HG02610 (cell line): Measurements from ENCODE around the gene TUBGCP3.
"Not testable (repeated sequence)": the region's sequence is repeated elsewhere in the genome, so short reads cannot be mapped to it uniquely, and the experiment has no call there.

Source experiments
- ATAC-seq: cut with Tn5 transposase; IDR thresholded peaks from one replicate; pipeline ENCODE4 v1.9.1; 2021; ENCODE audit warnings: mild to moderate bottlenecking, moderate library complexity; ENCODE audit not compliant: unreplicated experiment

The TUBGCP3 gene, protein sequence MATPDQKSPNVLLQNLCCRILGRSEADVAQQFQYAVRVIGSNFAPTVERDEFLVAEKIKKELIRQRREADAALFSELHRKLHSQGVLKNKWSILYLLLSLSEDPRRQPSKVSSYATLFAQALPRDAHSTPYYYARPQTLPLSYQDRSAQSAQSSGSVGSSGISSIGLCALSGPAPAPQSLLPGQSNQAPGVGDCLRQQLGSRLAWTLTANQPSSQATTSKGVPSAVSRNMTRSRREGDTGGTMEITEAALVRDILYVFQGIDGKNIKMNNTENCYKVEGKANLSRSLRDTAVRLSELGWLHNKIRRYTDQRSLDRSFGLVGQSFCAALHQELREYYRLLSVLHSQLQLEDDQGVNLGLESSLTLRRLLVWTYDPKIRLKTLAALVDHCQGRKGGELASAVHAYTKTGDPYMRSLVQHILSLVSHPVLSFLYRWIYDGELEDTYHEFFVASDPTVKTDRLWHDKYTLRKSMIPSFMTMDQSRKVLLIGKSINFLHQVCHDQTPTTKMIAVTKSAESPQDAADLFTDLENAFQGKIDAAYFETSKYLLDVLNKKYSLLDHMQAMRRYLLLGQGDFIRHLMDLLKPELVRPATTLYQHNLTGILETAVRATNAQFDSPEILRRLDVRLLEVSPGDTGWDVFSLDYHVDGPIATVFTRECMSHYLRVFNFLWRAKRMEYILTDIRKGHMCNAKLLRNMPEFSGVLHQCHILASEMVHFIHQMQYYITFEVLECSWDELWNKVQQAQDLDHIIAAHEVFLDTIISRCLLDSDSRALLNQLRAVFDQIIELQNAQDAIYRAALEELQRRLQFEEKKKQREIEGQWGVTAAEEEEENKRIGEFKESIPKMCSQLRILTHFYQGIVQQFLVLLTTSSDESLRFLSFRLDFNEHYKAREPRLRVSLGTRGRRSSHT

DNA sequence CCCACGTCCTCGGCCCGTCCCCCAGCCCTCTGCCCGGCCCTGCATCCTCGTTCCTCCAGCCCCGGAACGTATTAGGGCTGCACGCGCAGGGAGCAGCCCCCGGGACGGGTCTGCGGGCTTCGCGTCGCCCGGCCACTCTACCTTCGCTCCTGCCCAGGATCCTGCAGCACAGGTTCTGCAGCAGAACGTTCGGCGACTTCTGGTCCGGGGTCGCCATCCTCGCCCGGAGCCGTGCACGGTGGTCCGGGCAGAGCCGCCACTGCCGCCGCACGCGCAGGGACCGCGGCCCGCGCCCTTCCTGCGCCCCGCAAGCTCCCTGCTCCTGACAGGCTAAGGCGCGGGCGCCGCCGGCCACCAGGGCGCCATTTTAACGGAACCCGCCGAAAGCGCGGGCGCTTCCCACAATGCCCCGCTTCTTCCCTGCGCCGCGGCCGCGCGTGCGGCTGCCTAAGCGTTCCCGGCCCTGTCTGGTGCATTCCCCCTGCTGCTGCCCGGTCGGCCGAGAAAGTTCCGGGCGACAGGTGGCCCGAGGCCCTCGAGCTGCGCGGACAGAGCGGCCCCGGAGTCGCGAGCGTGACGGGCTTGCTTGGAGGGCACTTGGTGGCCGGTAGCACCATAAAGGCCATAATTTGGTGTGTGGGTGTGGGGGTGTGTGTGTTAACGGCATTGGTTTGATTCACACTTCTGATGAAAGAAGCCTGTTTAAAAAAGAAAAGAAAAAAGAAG lies at the start of gene TUBGCP3:
TUBGCP3 (minus strand) TSS at position 390 of the 726 bp plus-strand sequence; CDS start at position 217, 173 bp downstream.
- ATAC-seq, result peak; percentile 76

DNA sequence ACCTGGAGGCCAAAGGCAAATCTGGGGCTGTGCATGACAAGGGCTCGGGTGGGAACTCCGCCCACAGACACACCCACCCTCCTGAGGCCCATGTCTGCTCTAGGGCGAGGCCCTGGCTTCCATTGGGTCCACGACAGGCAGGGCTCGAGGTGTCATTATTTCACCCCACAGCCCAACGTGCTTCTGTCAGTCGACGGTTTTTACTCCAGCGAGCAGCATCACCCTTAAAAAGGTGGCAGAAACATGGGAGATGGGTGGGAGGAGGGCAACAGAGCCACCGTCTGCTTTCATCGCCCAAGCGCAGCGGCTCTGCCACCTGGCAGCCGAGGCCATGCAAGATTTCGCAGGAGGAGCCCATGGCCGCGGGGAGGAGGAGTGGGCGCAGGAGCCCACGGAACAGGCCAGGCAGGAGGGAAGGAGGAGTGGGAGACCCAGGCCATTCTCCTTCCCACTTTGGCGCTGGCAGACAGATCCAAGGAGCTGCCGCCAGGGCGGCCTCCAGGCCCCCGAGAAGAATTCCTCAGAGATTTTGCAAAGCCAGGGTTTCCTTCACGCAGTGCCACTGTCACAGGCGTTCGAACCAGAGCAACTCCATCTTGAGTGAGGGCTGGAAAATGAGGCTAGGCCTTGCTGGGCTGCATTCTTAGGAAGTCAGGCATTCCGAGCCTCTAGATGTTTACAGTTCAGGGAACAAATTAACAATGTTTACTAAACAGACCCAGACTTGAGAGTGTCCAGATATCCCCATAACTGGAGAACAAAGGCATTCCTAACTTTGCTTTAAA lies 49.3 kb upstream of the TUBGCP3 start:
- no peak for ATAC-seq

DNA sequence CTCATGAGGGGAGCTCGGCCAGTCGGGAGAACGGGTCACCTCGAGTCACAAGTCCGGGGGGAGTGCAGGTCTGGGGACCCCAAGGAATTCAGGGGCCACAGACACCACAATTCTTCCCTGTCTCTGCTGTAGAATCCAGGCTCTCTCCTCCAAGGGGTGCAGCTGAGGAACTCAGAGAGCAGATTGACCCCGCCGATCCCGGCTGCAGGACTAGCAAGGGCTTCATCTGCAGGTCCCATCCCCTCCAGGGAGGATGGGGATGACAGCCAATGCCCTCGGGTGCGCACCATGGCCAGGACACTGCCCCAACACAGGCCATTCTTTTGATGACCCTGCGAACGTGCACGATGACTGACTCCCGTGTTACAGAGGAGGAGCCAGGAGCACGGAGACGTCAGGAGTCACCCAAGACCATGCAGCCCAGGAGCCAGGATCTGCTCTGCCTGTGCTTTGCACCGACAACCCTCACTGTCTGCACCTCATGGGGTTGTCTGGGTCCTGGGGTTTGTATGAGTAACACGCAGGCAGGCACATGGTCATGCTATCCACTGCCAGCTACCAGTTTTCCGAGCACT lies 48.5 kb upstream of the TUBGCP3 start:
- ATAC-seq, result no peak

DNA sequence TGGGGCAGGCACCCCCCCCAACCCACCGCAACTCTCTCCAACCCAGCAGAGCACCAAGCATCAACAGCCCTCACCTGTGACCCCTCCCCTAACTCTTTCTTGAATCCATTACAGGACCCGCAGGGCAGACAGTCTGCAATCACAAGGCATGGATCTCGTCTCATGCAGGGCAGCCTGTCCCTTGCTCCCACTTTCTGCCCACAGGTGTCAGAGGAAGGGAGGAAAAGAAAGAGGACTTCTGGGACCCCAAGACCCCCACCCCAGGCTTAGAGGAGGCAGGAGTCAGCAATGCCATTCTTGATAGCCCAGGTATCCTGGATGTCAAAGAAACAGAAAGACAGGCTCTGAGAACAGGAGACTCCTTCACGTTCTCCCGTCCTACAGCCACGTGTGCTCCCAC lies 47.4 kb upstream of the TUBGCP3 start:
- no peak for ATAC-seq

DNA sequence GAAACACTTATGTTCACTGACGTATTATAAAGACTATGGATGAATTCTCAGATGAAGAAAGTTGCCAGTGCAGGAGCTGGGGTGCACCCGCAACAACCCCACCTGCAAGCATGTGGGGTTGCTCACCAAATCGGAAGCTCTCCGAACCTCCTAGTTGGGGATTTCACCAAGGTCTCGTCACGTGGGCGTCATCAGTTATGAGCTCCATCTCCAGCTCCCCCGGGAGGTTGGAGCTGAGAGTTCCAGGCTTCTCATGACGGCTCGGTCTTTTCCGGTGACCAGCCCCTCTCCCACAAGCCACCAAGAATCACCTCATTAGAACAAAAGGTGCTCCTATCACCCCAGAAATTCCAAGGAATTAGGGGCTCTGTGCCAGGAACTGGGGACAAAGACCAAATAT lies 46.1 kb upstream of the TUBGCP3 start:
- ATAC-seq, result no peak

DNA sequence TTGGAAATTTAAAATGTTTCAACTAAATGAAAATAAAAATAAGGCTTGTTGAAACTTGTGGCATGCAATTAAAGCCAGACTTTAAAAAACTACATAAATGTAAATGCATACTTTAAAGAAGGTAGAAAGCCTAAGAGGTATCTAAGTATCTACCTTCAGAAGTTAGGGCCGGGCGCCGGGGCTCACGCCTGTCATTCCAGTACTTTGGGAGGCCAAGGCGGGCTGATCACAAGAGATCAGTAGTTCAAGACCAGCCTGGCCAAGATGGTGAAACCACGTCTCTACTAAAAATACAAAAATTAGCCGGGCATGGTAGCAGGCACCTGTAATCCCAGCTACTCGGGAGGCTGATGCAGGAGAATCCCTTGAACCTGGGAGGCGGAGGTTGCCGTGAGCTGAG lies 42.3 kb upstream of the TUBGCP3 start:
- ATAC-seq, result not testable (repeated sequence)

DNA sequence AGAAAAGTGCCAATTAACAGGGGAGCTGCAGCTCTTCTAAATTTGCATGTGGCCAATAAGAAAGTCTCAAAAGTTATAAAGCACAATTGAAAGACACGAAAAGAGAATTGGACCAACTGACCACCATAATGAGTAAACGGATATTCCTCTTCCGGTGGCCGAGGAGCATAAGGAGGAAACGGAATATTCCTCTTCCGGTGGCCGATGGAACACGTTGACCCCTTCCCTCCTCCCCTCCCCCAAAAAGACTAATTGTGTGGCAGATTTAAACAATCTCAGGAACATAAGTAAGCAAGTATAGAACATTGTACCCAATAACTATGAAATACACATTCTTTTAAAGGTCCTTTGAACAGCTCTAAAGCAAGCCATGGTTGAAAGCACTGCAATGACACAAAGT lies 41.2 kb upstream of the TUBGCP3 start:
- no peak for ATAC-seq

DNA sequence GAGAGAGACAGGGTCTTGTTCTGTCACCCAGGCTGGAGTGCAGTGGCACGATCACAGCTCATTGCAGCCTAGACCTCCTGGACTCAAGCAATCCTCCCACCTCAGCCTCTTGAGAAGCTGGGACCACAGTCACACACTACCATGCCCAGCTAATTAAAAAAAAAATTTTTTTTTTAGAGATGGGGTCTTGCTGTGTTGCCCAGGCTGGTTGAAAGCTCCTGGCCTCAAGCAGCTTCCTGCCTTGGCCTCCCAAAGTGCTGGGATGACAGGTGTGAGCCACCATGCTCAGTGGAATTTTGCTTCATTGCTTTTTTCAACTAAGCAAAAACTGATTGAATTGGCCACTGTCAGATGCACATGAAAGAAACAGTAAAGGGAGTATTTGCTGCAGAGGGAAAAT lies 39.7 kb upstream of the TUBGCP3 start:
- ATAC-seq, result not testable (repeated sequence)

DNA sequence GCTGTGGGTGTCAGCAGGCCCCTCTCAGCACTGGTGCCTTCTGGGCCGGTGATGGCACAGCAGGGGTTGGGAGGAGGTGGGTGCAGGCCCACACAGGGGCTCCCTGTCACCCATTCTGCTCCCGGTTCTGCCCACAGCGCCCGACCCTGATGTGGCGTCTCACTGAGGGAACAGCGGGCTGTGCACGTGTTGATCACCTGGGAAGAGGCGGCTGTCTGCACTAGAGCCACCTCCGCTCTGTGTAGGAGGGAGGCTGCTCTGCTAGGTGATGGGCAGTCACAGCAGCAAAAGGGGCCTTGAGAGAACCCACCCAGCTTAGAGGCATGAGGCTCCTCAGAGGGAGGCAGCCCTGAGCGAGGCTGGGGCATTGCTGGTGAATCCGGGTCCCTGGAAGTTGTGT lies 39.2 kb upstream of the TUBGCP3 start:
- no peak for ATAC-seq

DNA sequence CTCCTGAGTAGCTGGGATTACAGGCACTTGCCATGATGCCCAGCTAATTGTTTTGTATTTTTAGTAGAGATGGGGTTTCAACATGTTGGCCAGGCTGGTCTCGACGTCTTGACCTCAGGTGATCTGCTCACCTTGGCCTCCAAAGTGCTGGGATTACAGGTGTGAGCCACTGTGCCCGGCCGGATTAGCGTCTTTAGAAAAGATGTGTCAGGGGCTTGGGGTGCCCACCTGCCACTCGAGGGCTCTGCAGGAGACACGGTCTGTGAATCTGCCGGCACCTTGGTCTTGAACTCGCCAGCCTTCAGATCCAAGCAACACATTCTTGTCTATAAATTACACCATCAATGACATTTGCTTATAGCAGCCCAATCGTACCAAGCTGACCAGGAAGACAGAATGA lies 38.8 kb upstream of the TUBGCP3 start:
- ATAC-seq, result no peak

DNA sequence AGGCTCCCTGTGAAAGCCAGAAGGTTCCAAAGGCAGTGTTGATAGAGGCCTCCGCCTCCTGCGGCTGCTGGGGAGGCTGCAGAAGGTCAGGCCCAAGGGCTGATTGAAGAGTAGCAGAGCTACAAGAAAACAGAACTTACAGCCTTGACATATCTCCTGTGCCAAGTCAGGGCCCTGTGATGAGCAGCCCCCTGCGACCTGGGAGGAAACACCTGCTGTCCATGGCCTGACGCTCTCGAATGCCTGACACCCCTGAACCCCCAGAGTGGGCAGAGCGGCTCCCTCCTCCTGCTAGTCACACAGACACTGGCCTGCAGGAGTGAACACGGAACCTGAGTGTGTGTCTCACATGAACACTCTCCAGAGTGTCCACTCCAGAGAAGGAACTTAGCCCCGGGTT lies 38.2 kb upstream of the TUBGCP3 start:
- ATAC-seq, result no peak

DNA sequence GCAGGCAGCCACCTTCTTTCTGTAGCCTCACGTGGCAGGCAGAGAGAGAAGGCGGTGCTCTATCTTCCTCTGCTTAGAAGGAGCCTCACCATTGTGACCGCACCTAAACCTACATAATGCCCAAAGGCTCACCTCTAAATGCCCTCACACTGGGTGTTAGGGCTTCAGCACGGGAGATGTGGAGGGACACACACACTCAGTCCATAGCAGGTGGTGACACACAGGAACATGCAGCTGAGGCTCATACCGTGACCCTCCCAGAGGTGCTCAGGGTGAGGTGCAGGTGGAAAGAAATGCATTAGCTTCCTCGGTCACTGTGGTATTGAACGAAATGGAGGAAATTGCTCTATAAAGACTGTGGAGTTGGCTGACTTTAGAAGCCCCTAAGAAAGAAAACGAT lies 37.7 kb upstream of the TUBGCP3 start:
- no peak for ATAC-seq

DNA sequence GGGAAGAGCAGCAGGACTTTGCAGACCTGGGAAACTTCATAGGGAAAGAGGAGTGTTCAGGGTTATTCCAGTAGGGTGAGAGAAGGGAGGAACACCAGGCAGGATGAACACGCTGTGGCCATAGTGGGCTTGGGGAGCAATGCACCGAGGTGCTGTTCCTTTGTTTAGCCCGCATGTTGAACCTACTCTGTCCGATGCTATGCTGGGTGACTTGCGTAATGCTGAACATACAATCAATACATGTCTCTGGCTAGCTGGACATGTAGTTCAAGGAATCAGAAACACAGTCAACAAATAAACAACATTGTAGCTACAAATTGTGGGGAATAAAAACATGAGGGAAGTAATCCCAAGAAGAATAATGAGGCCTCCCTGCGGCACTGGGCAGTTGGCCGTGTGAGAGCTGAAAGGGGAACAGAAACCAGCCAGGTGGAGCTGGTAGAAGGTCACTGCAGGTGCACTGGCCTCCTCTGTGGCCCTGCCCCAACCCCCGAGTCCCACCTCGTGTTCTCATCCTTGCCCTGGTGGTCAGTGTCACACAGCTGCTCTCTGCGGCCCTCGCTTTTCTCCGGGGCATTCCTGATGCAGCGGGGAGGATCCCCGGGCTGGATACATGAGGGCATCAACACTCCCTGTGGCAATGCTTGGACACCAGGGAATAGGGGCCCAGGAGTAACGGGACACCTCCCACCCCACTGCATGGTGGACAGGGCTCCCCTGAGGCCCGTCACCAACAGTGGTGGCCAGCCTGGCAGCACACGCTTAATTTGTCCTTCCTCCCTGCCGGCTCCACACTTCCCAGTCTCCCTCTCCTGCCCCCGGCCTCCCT lies 36.9 kb upstream of the TUBGCP3 start:
- ATAC-seq, result no peak

DNA sequence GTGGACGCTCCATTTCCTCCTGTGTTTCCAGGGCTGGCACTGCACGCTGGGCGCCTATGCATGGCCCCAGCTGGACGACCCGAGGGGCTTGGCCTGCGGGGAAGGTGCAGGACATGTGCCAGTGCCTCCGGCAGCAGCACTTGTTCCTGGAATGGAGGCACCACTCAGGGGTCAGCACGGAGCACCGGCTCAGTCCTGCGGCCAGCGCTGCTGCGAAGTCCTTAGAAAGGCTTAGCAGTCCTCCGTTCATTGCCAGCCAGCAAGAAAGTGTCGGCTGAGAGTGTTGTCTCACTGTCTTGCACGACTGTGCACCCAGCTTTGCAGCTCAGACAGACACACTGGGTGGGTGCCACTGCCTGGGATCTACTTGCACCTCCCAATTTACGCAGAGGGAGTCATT lies 36.1 kb upstream of the TUBGCP3 start:
- no peak for ATAC-seq

DNA sequence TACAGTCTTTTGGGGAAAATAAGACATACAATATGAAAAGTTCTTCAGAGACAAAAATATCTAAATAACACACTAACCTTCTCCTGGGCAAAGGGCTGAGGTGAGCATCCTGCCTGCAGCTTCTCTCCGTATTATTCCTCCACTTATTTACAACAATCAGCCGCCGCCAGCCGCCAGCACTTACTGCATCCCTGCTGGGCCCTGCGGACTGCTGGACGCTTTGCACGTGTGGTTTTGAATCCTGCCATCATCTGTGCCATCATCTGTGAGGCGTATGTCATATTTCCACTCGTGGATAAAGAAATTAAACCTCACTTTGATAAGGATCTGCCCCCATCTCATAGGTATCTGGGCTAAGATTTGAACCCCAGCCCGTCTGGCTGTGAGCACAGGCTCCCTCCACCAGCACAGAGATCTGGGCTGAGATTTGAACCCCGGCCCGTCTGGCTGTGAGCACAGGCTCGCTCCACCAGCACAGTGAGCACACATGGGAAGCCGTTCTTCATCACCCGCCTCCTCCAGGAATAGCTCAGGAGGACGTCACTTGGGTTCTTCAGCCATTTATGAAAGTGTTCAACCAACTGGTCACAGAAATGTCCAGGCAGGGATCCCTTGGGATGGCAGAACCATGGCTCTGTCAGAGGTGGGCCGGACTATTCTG lies 35.2 kb upstream of the TUBGCP3 start:
- no peak for ATAC-seq

DNA sequence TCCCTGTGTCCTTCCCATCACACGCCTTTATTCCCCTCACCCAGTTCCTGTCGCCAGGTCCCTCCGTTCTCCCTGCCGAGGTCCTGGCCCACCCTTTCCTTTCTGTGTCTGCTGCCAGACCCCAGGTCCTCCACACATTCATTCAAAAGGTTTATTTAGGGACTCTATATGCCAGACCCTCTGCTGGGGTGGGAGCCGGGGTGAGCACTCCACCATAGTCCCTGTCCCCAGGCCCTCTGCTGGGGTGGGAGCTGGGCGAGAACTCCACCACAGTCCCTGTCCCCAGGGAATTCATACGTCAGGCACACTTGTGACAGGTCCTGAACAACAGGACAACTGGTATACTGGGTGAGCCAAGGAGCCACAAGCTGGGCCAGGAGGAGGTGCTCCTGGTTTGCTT lies 34.4 kb upstream of the TUBGCP3 start:
- no peak for ATAC-seq

DNA sequence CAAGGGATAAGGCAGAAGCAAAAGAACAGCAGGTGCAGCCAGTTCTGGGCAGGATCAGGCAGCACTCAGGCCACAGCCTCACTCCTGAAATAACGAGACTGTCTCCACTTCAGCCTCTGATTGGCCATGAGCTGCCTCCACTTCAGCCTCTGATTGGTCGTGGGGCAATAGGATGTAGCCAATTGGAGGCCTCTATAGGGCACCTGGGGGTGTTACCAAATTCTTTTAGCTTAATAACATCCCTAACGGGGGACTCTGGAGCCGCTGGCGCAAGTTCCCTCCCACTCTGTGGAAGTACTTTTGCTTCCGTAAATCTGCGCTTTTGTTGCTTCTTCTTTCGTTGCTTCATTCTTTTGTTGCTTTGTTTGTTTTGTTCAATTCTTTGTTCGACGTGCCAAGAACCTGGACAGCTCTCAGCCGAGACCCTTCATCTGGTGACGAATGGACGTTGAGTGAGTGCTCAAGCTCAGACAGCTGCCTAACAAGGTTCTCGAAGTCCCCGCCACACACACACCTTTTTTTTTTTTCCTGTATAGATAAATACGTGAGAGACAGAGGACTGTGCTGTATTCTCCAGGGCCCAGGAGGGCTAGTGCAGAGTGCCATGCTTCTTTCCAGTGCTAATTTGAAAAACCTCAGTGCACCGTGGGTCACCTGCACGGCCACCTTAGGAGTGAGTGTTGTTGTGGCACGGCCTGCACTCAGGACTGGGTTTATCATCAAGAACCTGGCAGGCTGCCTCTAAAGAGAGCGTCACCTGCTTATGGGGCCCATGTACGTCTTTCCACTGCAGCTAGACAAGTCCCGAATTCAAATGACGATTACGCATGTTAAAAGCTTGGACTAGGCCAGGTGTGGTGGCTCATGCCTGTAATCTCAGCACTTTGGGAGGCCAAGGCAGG lies 32.0 kb upstream of the TUBGCP3 start:
- no peak for ATAC-seq

DNA sequence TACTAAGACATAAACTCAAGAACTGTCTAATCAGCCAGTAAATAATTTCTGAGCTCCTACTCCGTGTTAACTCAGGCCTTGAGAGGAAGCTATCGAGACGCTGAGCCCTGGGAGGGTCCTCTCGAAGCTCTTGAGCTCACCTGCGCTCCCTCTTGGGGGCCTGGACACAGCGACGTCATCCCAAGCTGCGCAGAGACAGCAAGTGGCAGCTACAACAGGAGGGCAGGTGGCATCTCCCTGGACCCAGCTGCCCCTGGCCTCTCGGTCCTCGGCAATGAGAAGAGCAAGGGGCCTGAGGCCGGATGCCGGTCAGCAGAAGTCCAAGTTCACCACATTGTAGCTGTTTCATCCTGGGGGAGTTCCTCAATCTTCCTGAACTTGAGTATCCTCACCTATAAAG lies 30.5 kb upstream of the TUBGCP3 start:
- no peak for ATAC-seq
